NCI-H1930 (cell line): ENCODE data around the gene LAMA3.
A peak's percentile ranks its signal among the peaks of the same experiment; 100 is the strongest.

Experiments
- DNase-seq, 2 experiments: peaks; one replicate each; lab custom pipeline; 2025; lab: John Stamatoyannopoulos, UW

LAMA3 gene

GRCh38 chr18:23938043-23938756 is 248.9 kb downstream of the LAMA3 start:
- no peak for DNase-seq

- no peak for DNase-seq
Measured at GRCh38 chr18:23938901-23939341, 249.7 kb downstream of the LAMA3 start.

GRCh38 chr18:23939366-23939765 is 250.1 kb downstream of the LAMA3 start:
- DNase-seq: no peak

GRCh38 chr18:23939896-23940295 is 250.6 kb downstream of the LAMA3 start:
- DNase-seq: no peak

GRCh38 chr18:23941791-23942190 is 252.5 kb downstream of the LAMA3 start:
- no peak for DNase-seq

GRCh38 chr18:23943104-23943503 is 253.9 kb downstream of the LAMA3 start:
- DNase-seq: no peak

GRCh38 chr18:23943903-23944624 is 254.8 kb downstream of the LAMA3 start:
- DNase-seq: no peak

GRCh38 chr18:23945416-23946079 is 256.3 kb downstream of the LAMA3 start:
- no peak for DNase-seq

- DNase-seq: no peak
Measured at GRCh38 chr18:23949863-23950262, 260.6 kb downstream of the LAMA3 start.

- DNase-seq: no peak
Measured at GRCh38 chr18:23950644-23951043, 261.4 kb downstream of the LAMA3 start.

GRCh38 chr18:23951206-23951605 is 262.0 kb downstream of the LAMA3 start:
- no peak for DNase-seq

GRCh38 chr18:23953984-23954383 is 264.7 kb downstream of the LAMA3 start:
- no peak for DNase-seq

- no peak for DNase-seq
Measured at GRCh38 chr18:23956483-23956882, 267.2 kb downstream of the LAMA3 start.

- DNase-seq: no peak
Measured at GRCh38 chr18:23958036-23958435, 268.8 kb downstream of the LAMA3 start.

GRCh38 chr18:23963443-23964165 is 274.4 kb downstream of the LAMA3 start:
- DNase-seq: peak in 1 of 2 experiments; percentile 23

- DNase-seq: no peak
Measured at GRCh38 chr18:23964282-23965238, 275.3 kb downstream of the LAMA3 start.

- DNase-seq: no peak
Measured at GRCh38 chr18:23966909-23967308, 277.7 kb downstream of the LAMA3 start.

GRCh38 chr18:23967321-23968089 is 278.3 kb downstream of the LAMA3 start:
- no peak for DNase-seq

GRCh38 chr18:23968638-23969604 is 279.7 kb downstream of the LAMA3 start:
- DNase-seq: no peak
